ENCODE results near the gene WIZ.
"Not testable (repeated sequence)": the region's sequence is repeated elsewhere in the genome, so short reads cannot be mapped to it uniquely, and the experiment has no call there.

Gene WIZ

DNA sequence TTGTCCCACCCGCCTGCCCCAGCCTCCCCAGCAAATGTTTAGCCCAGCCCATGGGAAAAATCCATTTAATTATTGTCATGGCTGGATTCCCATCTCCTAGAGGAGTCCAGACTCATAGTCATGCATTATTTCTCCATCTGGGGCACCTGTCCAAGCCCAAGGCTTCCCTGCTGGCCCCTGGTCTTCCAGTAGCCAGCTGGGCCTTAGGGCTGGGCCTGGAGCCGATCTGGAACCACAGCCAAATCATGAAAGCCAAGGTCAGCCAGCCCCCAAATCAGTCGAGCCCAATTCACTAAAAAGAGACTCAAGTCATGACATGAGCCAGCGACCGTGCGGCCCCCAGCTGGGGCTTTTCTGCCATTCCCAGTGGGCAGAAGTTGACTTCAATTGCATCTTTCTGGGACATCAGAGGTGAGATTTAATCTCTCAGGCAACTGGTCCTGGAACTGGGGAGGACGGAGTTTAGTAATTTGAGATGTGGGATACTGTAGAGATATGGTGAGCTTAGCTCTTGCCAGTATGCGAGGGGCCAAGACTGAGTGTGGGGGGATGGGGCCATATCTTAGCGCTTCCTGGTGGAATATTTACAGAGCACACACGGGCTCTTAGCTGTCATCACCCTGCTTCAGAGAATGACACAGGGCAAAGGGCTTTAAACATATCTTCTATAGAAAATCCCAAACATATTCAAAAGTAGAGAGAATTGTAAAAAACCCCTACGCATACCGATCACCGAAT, 38.9 kb upstream of the WIZ start:
- TF ChIP-seq, protein P1, sequence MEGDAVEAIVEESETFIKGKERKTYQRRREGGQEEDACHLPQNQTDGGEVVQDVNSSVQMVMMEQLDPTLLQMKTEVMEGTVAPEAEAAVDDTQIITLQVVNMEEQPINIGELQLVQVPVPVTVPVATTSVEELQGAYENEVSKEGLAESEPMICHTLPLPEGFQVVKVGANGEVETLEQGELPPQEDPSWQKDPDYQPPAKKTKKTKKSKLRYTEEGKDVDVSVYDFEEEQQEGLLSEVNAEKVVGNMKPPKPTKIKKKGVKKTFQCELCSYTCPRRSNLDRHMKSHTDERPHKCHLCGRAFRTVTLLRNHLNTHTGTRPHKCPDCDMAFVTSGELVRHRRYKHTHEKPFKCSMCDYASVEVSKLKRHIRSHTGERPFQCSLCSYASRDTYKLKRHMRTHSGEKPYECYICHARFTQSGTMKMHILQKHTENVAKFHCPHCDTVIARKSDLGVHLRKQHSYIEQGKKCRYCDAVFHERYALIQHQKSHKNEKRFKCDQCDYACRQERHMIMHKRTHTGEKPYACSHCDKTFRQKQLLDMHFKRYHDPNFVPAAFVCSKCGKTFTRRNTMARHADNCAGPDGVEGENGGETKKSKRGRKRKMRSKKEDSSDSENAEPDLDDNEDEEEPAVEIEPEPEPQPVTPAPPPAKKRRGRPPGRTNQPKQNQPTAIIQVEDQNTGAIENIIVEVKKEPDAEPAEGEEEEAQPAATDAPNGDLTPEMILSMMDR (IDR thresholded peaks at IDR 0.05; ENCODE audit: insufficient read depth, low read length, poor library complexity, severe bottlenecking), result no peak
- Histone ChIP-seq H3K4me3 (replicated peaks; ENCODE audit: low read depth, low read length) (no peak overlapping the region), H3K36me3 (ENCODE audit: control insufficient read depth, insufficient read depth, low read length) (no peaks in the 10 kb centered on the region), H3K27me3 (replicated peaks; ENCODE audit: control insufficient read depth, insufficient read depth, low read length) (no peaks in the 10 kb centered on the region)
- DNase-seq (ENCODE audit: extremely low read depth, insufficient read length), result no peak

DNA sequence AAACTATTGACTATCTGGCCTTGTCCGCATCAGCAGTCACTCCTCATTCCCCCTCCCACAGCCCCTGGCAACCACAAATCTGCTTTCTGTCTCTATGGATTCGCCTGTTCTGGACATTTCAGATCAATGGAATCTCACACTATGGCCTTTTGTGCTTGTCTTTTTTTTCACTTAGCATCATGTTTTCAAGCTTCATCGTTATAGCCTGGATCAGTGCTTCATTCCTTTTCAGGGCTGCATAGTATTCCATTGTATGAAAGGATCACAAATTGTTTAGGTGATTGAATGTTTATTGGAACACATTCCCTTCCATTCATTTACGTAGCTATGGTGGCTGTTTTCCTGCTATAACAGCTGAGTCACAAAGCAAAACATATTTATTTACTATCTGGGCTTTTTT, 37.3 kb upstream of the WIZ start:
- DNase-seq (ENCODE audit: extremely low read depth, insufficient read length), result no peak
- Histone ChIP-seq H3K36me3 (ENCODE audit: control insufficient read depth, insufficient read depth, low read length) (no peaks in the 10 kb centered on the region), H3K4me3 (replicated peaks; ENCODE audit: low read depth, low read length) (no peak overlapping the region), H3K27me3 (replicated peaks; ENCODE audit: control insufficient read depth, insufficient read depth, low read length) (no peaks in the 10 kb centered on the region)
- TF ChIP-seq, protein P1 (IDR thresholded peaks at IDR 0.05; ENCODE audit: insufficient read depth, low read length, poor library complexity, severe bottlenecking), result no peak

DNA sequence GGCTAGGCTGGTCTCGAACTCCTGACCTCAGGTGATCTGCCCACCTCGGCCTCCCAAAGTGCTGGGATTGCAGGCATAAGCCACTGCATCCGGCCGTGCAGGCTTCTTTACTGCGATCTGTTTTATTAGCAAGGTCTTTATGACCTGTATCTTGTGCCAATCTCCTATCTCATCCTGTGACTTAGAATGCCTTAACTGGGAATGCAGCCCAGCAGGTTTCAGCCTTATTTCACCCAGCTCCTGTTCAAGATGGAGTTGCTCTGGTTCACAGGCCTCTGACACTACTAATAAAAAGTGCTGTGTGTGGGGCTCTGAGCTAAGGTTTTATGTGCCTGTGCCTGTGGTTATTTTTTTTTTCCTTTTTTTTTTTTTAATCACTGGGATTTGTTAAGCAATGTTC, 36.0 kb upstream of the WIZ start:
- not testable (repeated sequence) for H3K36me3 ChIP-seq (ENCODE audit: control insufficient read depth, insufficient read depth, low read length); H3K4me3 ChIP-seq (replicated peaks; ENCODE audit: low read depth, low read length); H3K27me3 ChIP-seq (replicated peaks; ENCODE audit: control insufficient read depth, insufficient read depth, low read length); DNase-seq (ENCODE audit: extremely low read depth, insufficient read length)

DNA sequence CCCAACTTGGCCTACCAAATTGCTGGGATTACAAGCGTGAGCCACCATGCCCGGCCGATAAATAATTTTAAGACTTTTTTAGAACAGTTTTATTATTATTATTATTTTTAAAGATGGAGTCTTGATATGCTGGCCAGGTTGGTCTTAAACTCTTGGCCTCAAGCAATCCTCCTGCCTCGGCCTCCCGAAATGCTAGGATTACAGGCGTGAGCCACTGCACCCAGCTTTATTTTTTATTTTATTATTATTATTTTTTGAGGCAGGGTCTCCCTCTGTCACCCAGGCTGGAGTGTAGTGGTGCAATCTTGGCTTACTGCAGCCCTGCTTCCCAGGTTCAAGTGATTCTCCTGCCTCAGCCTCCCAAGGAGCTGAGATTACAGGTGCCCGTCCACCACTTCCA, 31.2 kb upstream of the WIZ start:
- H3K4me3 ChIP-seq (replicated peaks; ENCODE audit: low read depth, low read length); H3K36me3 ChIP-seq (ENCODE audit: control insufficient read depth, insufficient read depth, low read length); DNase-seq (ENCODE audit: extremely low read depth, insufficient read length); H3K27me3 ChIP-seq (replicated peaks; ENCODE audit: control insufficient read depth, insufficient read depth, low read length): not testable (repeated sequence)

DNA sequence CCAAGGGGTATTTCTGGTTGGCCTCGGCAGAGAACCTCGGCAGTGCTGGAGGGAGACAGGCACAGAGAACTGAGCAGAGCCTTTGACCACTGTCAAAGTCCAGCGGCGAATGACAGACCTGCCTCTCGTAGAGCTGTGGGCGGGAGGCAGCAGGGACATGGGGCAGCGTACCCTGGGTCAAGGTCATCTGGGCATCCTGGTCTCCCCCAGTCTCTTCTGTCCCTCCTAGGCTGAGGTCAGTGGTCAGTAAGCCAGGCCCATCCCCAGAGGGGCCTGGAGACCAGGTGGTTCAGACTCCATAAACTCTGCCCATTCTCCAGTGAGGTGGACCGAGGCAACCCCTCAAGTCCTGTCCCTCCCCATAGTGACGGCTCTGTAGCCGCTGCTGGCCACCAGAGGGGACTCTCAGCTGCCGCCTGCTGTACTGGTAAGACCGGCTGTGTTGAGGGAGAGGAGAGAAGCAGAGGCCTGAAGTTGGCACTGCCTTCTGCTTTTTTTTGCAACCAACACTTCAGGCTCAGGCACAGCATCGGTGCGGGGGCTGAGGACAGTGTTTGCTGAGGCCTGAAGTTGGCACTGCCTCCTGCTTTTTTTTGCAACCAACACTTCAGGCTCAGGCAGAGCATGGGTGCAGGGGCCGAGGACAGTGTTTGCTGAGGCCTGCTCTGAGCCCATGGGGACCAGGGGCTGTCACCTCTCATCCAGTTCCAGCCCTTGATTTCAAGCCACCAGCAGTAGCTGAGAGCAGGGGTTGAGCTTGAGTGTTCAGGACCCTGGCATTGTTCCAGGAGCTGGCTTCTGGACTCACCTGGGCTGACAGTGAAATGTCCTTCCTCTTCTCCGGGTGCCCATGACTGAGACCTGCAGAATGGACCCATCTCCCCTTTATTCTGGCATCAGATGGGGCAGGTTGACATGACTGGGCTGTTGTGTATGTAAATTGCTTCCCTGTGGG, 29.9 kb upstream of the WIZ start, which contains the start of gene PGLYRP2:
Gene PGLYRP2 (minus strand): TSS at position 111 of the 955 bp plus-strand sequence. CDS start 130 bp downstream, outside the sequence.
- DNase-seq (ENCODE audit: extremely low read depth, insufficient read length), result no peak
- Histone ChIP-seq H3K27me3 (replicated peaks; ENCODE audit: control insufficient read depth, insufficient read depth, low read length) (no peaks in the 10 kb centered on the region), H3K36me3 (ENCODE audit: control insufficient read depth, insufficient read depth, low read length) (no peaks in the 10 kb centered on the region), H3K4me3 (replicated peaks; ENCODE audit: low read depth, low read length) (no peak within 1 kb of the TSS)
- TF ChIP-seq, protein P1 (IDR thresholded peaks at IDR 0.05; ENCODE audit: insufficient read depth, low read length, poor library complexity, severe bottlenecking), result peak; percentile 31

DNA sequence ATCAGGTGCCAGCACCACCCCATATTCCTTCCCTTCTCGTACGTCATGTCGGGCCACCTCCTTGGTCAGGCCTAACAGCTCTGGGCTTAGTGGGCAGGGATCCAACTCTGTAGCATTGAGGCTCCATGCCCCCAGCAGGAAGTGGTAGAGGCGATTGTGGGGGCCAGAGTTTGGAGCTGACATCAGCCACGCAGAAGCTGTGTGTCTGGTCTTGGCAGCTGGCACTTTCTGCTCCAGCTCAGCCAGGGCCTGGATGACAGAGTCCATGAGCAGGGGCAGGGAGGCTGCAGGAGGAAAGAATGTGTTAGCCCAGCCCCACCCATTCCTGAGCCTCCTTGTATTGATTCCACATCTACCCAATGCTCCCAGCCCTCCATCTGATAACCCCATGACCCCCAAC, 26.6 kb upstream of the WIZ start:
- DNase-seq (ENCODE audit: extremely low read depth, insufficient read length), result no peak
- Histone ChIP-seq H3K27me3 (replicated peaks; ENCODE audit: control insufficient read depth, insufficient read depth, low read length) (no peaks in the 10 kb centered on the region), H3K36me3 (ENCODE audit: control insufficient read depth, insufficient read depth, low read length) (no peaks in the 10 kb centered on the region), H3K4me3 (replicated peaks; ENCODE audit: low read depth, low read length) (no peak overlapping the region)
- TF ChIP-seq, protein P1 (IDR thresholded peaks at IDR 0.05; ENCODE audit: insufficient read depth, low read length, poor library complexity, severe bottlenecking), result no peak

Measured in GM06990 (cell line).